ENCODE measurements around the gene SRSF1. TPM values are rescaled to one million over a fixed set of nuclear protein-coding genes. Genes with fewer than 3 reads are reported as not detected.

The SRSF1 gene
- total RNA-seq, 1 experiment from 2014 or later: 462 TPM

- no peak overlapping the region for H2AFZ ChIP-seq (ENCODE audit: low read length)
Observed at GRCh38 chr17:58040386-58040785, 33.3 kb upstream of the SRSF1 start.

More at GRCh38 chr17:58040386-58040785, 33.3 kb upstream of the SRSF1 start:
- Histone ChIP-seq H3K27ac (ENCODE audit: insufficient read length, low read depth, low read length) (no peak overlapping the region), H2BK15ac (ENCODE audit: low read depth, low read length) (no peak overlapping the region), H2BK5ac (ENCODE audit: insufficient read length, low read length) (no peak overlapping the region), H3T11ph (ENCODE audit: low read length) (no peak overlapping the region), H3K18ac (ENCODE audit: insufficient read length, low read depth, low read length) (no peak overlapping the region), H3K4me2 (ENCODE audit: insufficient read depth, insufficient read length, low read length) (no peak overlapping the region), H2BK120ac (ENCODE audit: low read depth, low read length, poor library complexity, severe bottlenecking) (no peak overlapping the region), H4K20me1 (ENCODE audit: control insufficient read depth, insufficient read depth, insufficient read length) (no peaks in the 10 kb centered on the region), H3K23me2 (ENCODE audit: insufficient read length, low read depth, low read length, poor library complexity, severe bottlenecking) (no peaks in the 10 kb centered on the region), H3K79me1 (ENCODE audit: insufficient read depth, low read depth, low read length, poor library complexity, severe bottlenecking) (no peaks in the 10 kb centered on the region), H3K4ac (ENCODE audit: low read depth, low read length) (no peak overlapping the region), H3K9ac (ENCODE audit: extremely low read depth, insufficient read length, low read length) (no peak overlapping the region), H2AK5ac (ENCODE audit: insufficient read length, low read length) (no peak overlapping the region), H3K23ac (ENCODE audit: insufficient read length, low read depth, low read length) (no peak overlapping the region), H3K14ac (ENCODE audit: insufficient read depth, low read length) (no peak overlapping the region), H2BK12ac (ENCODE audit: insufficient read length, low read depth, low read length) (no peak overlapping the region), H4K8ac (replicated peaks; ENCODE audit: insufficient read length, low read depth, low read length) (no peak overlapping the region), H4K91ac (ENCODE audit: insufficient read length, low read depth, low read length) (no peak overlapping the region), H3K4me1 (ENCODE audit: insufficient read depth, low read length) (no peaks in the 10 kb centered on the region), H2BK20ac (ENCODE audit: low read depth, low read length, poor library complexity, severe bottlenecking) (no peak overlapping the region), H3K27me3 (ENCODE audit: insufficient read depth, low read length) (no peaks in the 10 kb centered on the region), H3K79me2 (ENCODE audit: insufficient read depth, low read length) (no peaks in the 10 kb centered on the region), H3K56ac (ENCODE audit: insufficient read length, low read depth, low read length) (no peak overlapping the region), H4K5ac (ENCODE audit: insufficient read length, low read depth, low read length) (no peak overlapping the region), H3K9me3 (ENCODE audit: control insufficient read depth, low read depth, low read length) (no peaks in the 10 kb centered on the region)
- no peak for DNase-seq
- no peak for TF ChIP-seq CTCF (conservative IDR thresholded peaks at IDR 0.05)
- Mint-ChIP-seq H3K36me3 (ENCODE audit: insufficient read depth in 1 of 3, low read depth in 3 of 3) (peaks cover 0 to 4% (median 0%) of the 10 kb centered on the region in 3 experiments; a peak in 2 of 7 replicates), H3K9me3 (peaks cover 6 to 7% of the 10 kb centered on the region in 2 experiments; a peak in 4 of 5 replicates), H3K27ac (no peak overlapping the region; a peak in 1 of 7 replicates), H3K27me3 (ENCODE audit: low read depth) (peaks cover 19% of the 10 kb centered on the region), H3K4me3 (no peak overlapping the region), H3K4me1 (peaks cover 7 to 8% of the 10 kb centered on the region in 2 experiments; a peak in 3 of 4 replicates)
- WGBS (ENCODE audit: extremely low coverage, insufficient read length, low lambda C conversion rate): no CpG with 5 or more reads among the region's 8 CpGs

Measured in H9 (cell line).